H1 (cell line): ENCODE data around the gene E2F2. TPM values are rescaled to one million over a fixed set of nuclear protein-coding genes. Genes with fewer than 3 reads are reported as not detected.

Source experiments
- CTCF ChIA-PET: fragments of 300-600 bp; sonication (Branson Sonifier 250); formaldehyde crosslinking; loops from one replicate; lab custom pipeline; 2021; ENCODE audit not compliant: partially characterized antibody; lab: Charles Lee
- POLR2A ChIA-PET: fragments of 300-600 bp; sonication (Branson Sonifier 250); formaldehyde crosslinking; loops from one replicate; lab custom pipeline; 2021; ENCODE audit warnings: inconsistent platforms; ENCODE audit not compliant: partially characterized antibody; lab: Charles Lee
- DNase-seq, 2 experiments: peaks; one replicate each; pipeline versions ENCODE4 v3.0.0 to v3.0.0-alpha.2; 2010 to 2022; ENCODE audit warnings: low spot score in 2 of 2, low read depth in 1 of 2, mixed read lengths in 1 of 2
- FAIRE-seq: peaks from 2 replicates; lab custom pipeline; 2011; peaks lifted over from hg19 to GRCh38; lab: Jason Lieb, UNC
- H2AFZ ChIP-seq: 2 replicates; pipeline ENCODE4 v1.8.1; 2012; ENCODE audit warnings: low read length, inconsistent platforms
- H2AK5ac ChIP-seq: 2 replicates; pipeline ENCODE4 v1.6.1; 2013; ENCODE audit warnings: low read depth, low read length
- H2BK120ac ChIP-seq: replicated peaks from 2 replicates; pipeline ENCODE3; 2013; ENCODE audit warnings: low read depth, low read length, inconsistent platforms
- H2BK12ac ChIP-seq: 2 replicates; pipeline ENCODE4 v1.6.1; 2013; ENCODE audit warnings: low read depth, low read length
- H2BK15ac ChIP-seq: 2 replicates; pipeline ENCODE4 v1.6.1; 2013; ENCODE audit warnings: low read length
- H2BK20ac ChIP-seq: 2 replicates; pipeline ENCODE4 v1.6.1; 2013; ENCODE audit warnings: low read length
- H2BK5ac ChIP-seq: 2 replicates; pipeline ENCODE4 v1.6.1; 2013; ENCODE audit warnings: low read depth, low read length
- H3K14ac ChIP-seq: 2 replicates; pipeline ENCODE4 v1.6.1; 2013; ENCODE audit warnings: inconsistent platforms; ENCODE audit not compliant: insufficient read length
- H3K18ac ChIP-seq: 2 replicates; pipeline ENCODE4 v1.6.1; 2013; ENCODE audit warnings: low read length; ENCODE audit errors: extremely low read depth
- H3K23ac ChIP-seq: 2 replicates; pipeline ENCODE4 v1.6.1; 2013; ENCODE audit warnings: inconsistent platforms; ENCODE audit not compliant: insufficient read length
- H3K23me2 ChIP-seq: 2 replicates; pipeline ENCODE4 v1.6.1; 2013; ENCODE audit warnings: low read depth, low read length
- H3K27ac ChIP-seq: 2 replicates; pipeline ENCODE4 v1.6.1; 2011; ENCODE audit warnings: low read depth, low read length, inconsistent platforms
- H3K27me3 ChIP-seq, 4 experiments: replicated peaks in 1 of 4; 1 replicate in 1 of 4; 2 replicates in 3 of 4; pipeline versions ENCODE4 v1.6.1 to v1.8.1; 2011 to 2013; ENCODE audit warnings: low read length in 3 of 4, mild to moderate bottlenecking in 3 of 4, inconsistent platforms in 2 of 4, mixed read lengths in 2 of 4, moderate library complexity in 1 of 4; ENCODE audit not compliant: control insufficient read depth in 3 of 4, insufficient read depth in 3 of 4; ENCODE audit errors: extremely low read depth in 1 of 4
- H3K36me3 ChIP-seq, 4 experiments: 2 replicates each; pipeline versions ENCODE4 v1.6.1 to v1.8.1; 2011 to 2013; ENCODE audit warnings: mild to moderate bottlenecking in 4 of 4, low read length in 3 of 4, moderate library complexity in 2 of 4, control low read depth in 1 of 4, inconsistent platforms in 1 of 4; ENCODE audit not compliant: insufficient read depth in 4 of 4, control insufficient read depth in 2 of 4
- H3K4ac ChIP-seq: replicated peaks from 2 replicates; pipeline ENCODE3; 2013; ENCODE audit warnings: low read length, low read depth, mixed read lengths, inconsistent platforms; ENCODE audit not compliant: insufficient read length
- H3K4me1 ChIP-seq, 4 experiments: replicated peaks in 1 of 4; 1 replicate in 1 of 4; 2 replicates in 3 of 4; pipeline versions ENCODE4 v1.6.1 to v1.8.1; 2011 to 2013; ENCODE audit warnings: low read length in 3 of 4, inconsistent platforms in 2 of 4, mixed read lengths in 1 of 4; ENCODE audit not compliant: insufficient read depth in 4 of 4, control insufficient read depth in 3 of 4
- H3K4me2 ChIP-seq, 2 experiments: 2 replicates each; pipeline versions ENCODE4 v1.6.1 to v1.8.1; 2011 to 2013; ENCODE audit warnings: low read depth in 2 of 2, low read length in 2 of 2, control low read depth in 1 of 2, inconsistent platforms in 1 of 2, mild to moderate bottlenecking in 1 of 2; ENCODE audit not compliant: insufficient read depth in 1 of 2
- H3K4me3 ChIP-seq, 4 experiments: fragments of 200-600, 300-600 bp in 1 of 4; sonication (generic), shearing (Covaris generic), sonication (Bioruptor Twin) in 1 of 4; 2 replicates each; pipeline versions ENCODE4 v1.5.1 to v1.8.1; 2011 to 2016; ENCODE audit warnings: low read length in 4 of 4, low read depth in 3 of 4, control low read depth in 2 of 4, inconsistent platforms in 2 of 4, mild to moderate bottlenecking in 2 of 4, mixed read lengths in 1 of 4, moderate library complexity in 1 of 4; ENCODE audit not compliant: insufficient read depth in 2 of 4; ENCODE audit errors: extremely low read depth in 1 of 4
- H3K56ac ChIP-seq: replicated peaks from 2 replicates; pipeline ENCODE3; 2013; ENCODE audit warnings: low read depth, mild to moderate bottlenecking, mixed read lengths, low read length, inconsistent platforms; ENCODE audit not compliant: insufficient read length
- H3K79me1 ChIP-seq: 2 replicates; pipeline ENCODE4 v1.6.1; 2013; ENCODE audit warnings: low read depth, low read length, control low read depth
- H3K79me2 ChIP-seq, 2 experiments: 2 replicates each; pipeline versions ENCODE4 v1.6.1 to v1.8.1; 2012 to 2013; ENCODE audit warnings: low read length in 2 of 2, mild to moderate bottlenecking in 2 of 2, inconsistent platforms in 1 of 2; ENCODE audit not compliant: insufficient read depth in 2 of 2, control insufficient read depth in 1 of 2
- H3K9ac ChIP-seq, 4 experiments: replicated peaks in 1 of 4; 1 replicate in 1 of 4; 2 replicates in 3 of 4; pipeline versions ENCODE4 v1.6.1 to v1.8.1; 2011 to 2013; ENCODE audit warnings: low read depth in 3 of 4, low read length in 3 of 4, control low read depth in 2 of 4, mild to moderate bottlenecking in 2 of 4, moderate library complexity in 2 of 4, inconsistent platforms in 1 of 4; ENCODE audit errors: extremely low read depth in 1 of 4
- H3K9me3 ChIP-seq, 2 experiments: 2 replicates each; pipeline versions ENCODE4 v1.6.1 to v1.8.1; 2012 to 2013; ENCODE audit warnings: mild to moderate bottlenecking in 2 of 2, moderate library complexity in 2 of 2, control low read depth in 1 of 2, inconsistent platforms in 1 of 2, low read depth in 1 of 2, low read length in 1 of 2, mixed read lengths in 1 of 2; ENCODE audit not compliant: insufficient read depth in 2 of 2
- H4K20me1 ChIP-seq, 2 experiments: replicated peaks in 1 of 2; 2 replicates each; pipeline versions ENCODE3 to v1.8.1; 2011 to 2013; ENCODE audit warnings: inconsistent platforms in 2 of 2, low read length in 2 of 2, mild to moderate bottlenecking in 1 of 2; ENCODE audit not compliant: insufficient read depth in 2 of 2, control insufficient read depth in 1 of 2
- H4K5ac ChIP-seq: 2 replicates; pipeline ENCODE4 v1.6.1; 2013; ENCODE audit warnings: low read length, low read depth, mixed read lengths, inconsistent platforms; ENCODE audit not compliant: insufficient read length
- H4K8ac ChIP-seq: 2 replicates; pipeline ENCODE4 v1.8.0; 2013; ENCODE audit warnings: mild to moderate bottlenecking, moderate library complexity, low read length, inconsistent platforms; ENCODE audit not compliant: insufficient read depth; ENCODE audit errors: extremely low read depth
- H4K91ac ChIP-seq: replicated peaks from 2 replicates; pipeline ENCODE3; 2013; ENCODE audit warnings: low read length, mixed read lengths, inconsistent platforms; ENCODE audit not compliant: insufficient read length
- CBX5 ChIP-seq: fragments of 300-800, 300-1000 bp; sonication (generic); IDR thresholded peaks from 2 replicates; pipeline ENCODE4 v1.7.1; 2016; ENCODE audit warnings: antibody characterized with exemption, low read length, low read depth
- EGR1 ChIP-seq: IDR thresholded peaks from 2 replicates; pipeline ENCODE4 v1.6.1; 2011; ENCODE audit warnings: low read depth, low read length, borderline replicate concordance
- KDM4A ChIP-seq: IDR thresholded peaks from one replicate; pipeline ENCODE4 v1.7.1; 2012; ENCODE audit warnings: low read depth, mild to moderate bottlenecking, moderate library complexity, low read length, inconsistent platforms; ENCODE audit not compliant: severe bottlenecking
- POLR2A ChIP-seq, 2 experiments: IDR thresholded peaks; 1 replicate in 1 of 2; 2 replicates in 1 of 2; pipeline ENCODE4 v1.6.1; 2011; ENCODE audit warnings: low read depth in 2 of 2, low read length in 2 of 2, mild to moderate bottlenecking in 2 of 2; ENCODE audit errors: control extremely low read depth in 1 of 2
- RBBP5 ChIP-seq: IDR thresholded peaks from 2 replicates; pipeline ENCODE4 v1.7.1; 2012; ENCODE audit warnings: low read depth, mild to moderate bottlenecking, inconsistent platforms, low read length, moderate library complexity, borderline replicate concordance
- RNF2 ChIP-seq: fragments of 200-900, 300-1000 bp; sonication (generic); IDR thresholded peaks from 2 replicates; pipeline ENCODE4 v1.7.1; 2016; ENCODE audit warnings: borderline replicate concordance, low read depth, mild to moderate bottlenecking, antibody characterized with exemption, low read length; ENCODE audit not compliant: poor library complexity, severe bottlenecking; ENCODE audit errors: missing control alignments
- RXRA ChIP-seq: IDR thresholded peaks from 2 replicates; pipeline ENCODE4 v1.6.1; 2011; ENCODE audit warnings: low read depth, mild to moderate bottlenecking, low read length, moderate library complexity; ENCODE audit not compliant: insufficient read depth
- SIX5 ChIP-seq: IDR thresholded peaks from 2 replicates; pipeline ENCODE4 v1.6.1; 2011; ENCODE audit warnings: mild to moderate bottlenecking, low read depth, low read length
- YY1 ChIP-seq: IDR thresholded peaks from 2 replicates; pipeline ENCODE4 v1.6.1; 2011; ENCODE audit warnings: low read depth, mild to moderate bottlenecking, low read length
- ZNF274 ChIP-seq: IDR thresholded peaks from 2 replicates; pipeline ENCODE4 v1.7.0; 2012; ENCODE audit warnings: low read length, borderline replicate concordance; ENCODE audit errors: extremely low read depth
- WGBS, 2 experiments: shearing (Covaris generic) in 1 of 2; methylation state at CpG; one replicate each; pipeline versions ENCODE4 v1.1.6 to v1.1.7; 2013 to 2015; ENCODE audit warnings: low lambda C conversion rate in 2 of 2, mixed read lengths in 2 of 2, inconsistent platforms in 1 of 2, low coverage in 1 of 2, missing lambda C conversion rate in 1 of 2; ENCODE audit not compliant: insufficient replicate concordance in 2 of 2, insufficient coverage in 1 of 2, insufficient read length in 1 of 2; ENCODE audit errors: extremely low coverage in 1 of 2, missing lambda C conversion rate in 1 of 2; 5-methylcytosine and 5-hydroxymethylcytosine counted together
- polyA plus RNA-seq, 7 experiments: library from polyadenylated mRNA; depleted of rRNA in 3 of 7; stranded (reverse) in 5 of 7; unstranded in 2 of 7; fragments of >200 nt in 5 of 7; fragments of 200-250 nt in 2 of 7; gene quantifications; 1 replicate in 5 of 7; 2 replicates in 1 of 7; 4 replicates in 1 of 7; pipeline versions ENCODE4 v1.2.1 to v1.2.3, GENCODE V29; 2011 to 2013; ENCODE audit warnings: missing spikeins in 2 of 7, mixed read lengths in 2 of 7
- total RNA-seq: library from RNA; stranded (reverse); fragmentation: NEBNext Ultra II Directional; extraction: Animal tissue kit (Norgen Biotek cat#: 25700); gene quantifications from 2 replicates; pipeline ENCODE4 v1.2.1, GENCODE V29; 2021

E2F2 gene
- total and polyA plus RNA-seq, 2 of the 8 experiments (the other 6 are each of a cell fraction or from before 2014, with no cell fraction given): 1.8 to 7.0 TPM

DNA sequence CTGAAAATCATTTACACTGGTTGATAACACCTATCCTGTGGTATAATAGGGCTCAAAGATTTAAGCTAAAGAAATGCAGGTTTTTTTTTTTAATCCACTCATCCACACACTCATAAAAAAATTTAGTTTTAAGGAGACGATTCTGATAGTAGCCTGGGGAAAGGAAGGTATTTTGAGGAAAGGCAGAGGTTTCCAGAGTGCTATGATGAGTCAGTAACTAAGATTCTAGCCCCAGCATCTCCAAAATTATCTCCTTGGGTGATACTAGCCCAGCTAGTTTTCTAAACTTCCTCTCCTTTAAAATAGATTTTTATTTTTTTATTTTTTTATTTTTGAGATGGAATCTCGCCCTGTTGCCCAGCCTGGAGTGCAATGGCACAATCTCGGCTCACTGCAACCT, 67.7 kb downstream of the E2F2 start:
- peaks cover 10 to 12% of the 10 kb centered on the region in 2 experiments for H4K20me1 ChIP-seq
- no peak for FAIRE-seq

More for the DNA sequence above, 67.7 kb downstream of the E2F2 start:
- Histone ChIP-seq H3K27ac (no peak overlapping the region), H3K9ac (no peak overlapping the region), H3K79me1 (peaks cover 6% of the 10 kb centered on the region; the same call in 1 of the 2 replicates), H3K4me3 (no peak overlapping the region), H4K8ac (no peak overlapping the region), H3K36me3 (no peaks in the 10 kb centered on the region), H2BK120ac (no peak overlapping the region), H2AK5ac (no peak overlapping the region), H3K14ac (no peak overlapping the region), H2BK20ac (no peak overlapping the region), H3K27me3 (no peaks in the 10 kb centered on the region), H2AFZ (no peak overlapping the region), H3K4me1 (no peaks in the 10 kb centered on the region), H4K91ac (no peak overlapping the region), H2BK12ac (no peak overlapping the region), H3K18ac (no peak overlapping the region), H3K4me2 (no peak overlapping the region), H3K23me2 (no peaks in the 10 kb centered on the region), H3K9me3 (0 out of 4 replicates have a peak, but pooled peaks cover 0 to 2% of the 10 kb centered on the region in 2 experiments), H3K56ac (no peak overlapping the region), H4K5ac (no peak overlapping the region), H3K4ac (no peak overlapping the region), H2BK15ac (no peak overlapping the region), H2BK5ac (no peak overlapping the region), H3K23ac (no peak overlapping the region), H3K79me2 (peaks cover 0 to 7% of the 10 kb centered on the region in 2 experiments; a peak in 2 of 4 replicates)
- CTCF ChIA-PET: no interaction called here
- WGBS, 2 experiments: 80% methylated on average over 3 of the region's 3 CpGs; no CpG with 5 or more reads in 1 of the 2 experiments
- POLR2A ChIA-PET: no interaction called here
- TF ChIP-seq YY1 (no peak), RXRA (no peak), POLR2A (IDR thresholded peaks at IDR 0.05; ENCODE audit: control extremely low read depth in 1 of 2, low read depth in 2 of 2, low read length in 2 of 2) (no peak), CBX5 (no peak), EGR1 (no peak), RNF2 (no peak), ZNF274 (no peak), SIX5 (no peak), KDM4A (no peak), RBBP5 (no peak)
- DNase-seq: no peak
